H9 (cell line): ENCODE results near the gene MYO1F. TPM values are rescaled to one million over a fixed set of nuclear protein-coding genes. Genes with fewer than 3 reads are reported as not detected.

Experiments
- DNase-seq: peaks from one replicate; pipeline ENCODE4 v3.0.0-alpha.2; 2017
- H2AFZ ChIP-seq: one replicate; pipeline ENCODE4 v1.6.1; 2013; ENCODE audit warnings: mild to moderate bottlenecking, low read length, control low read depth, moderate library complexity
- H2AK5ac ChIP-seq: 2 replicates; pipeline ENCODE4 v1.6.1; 2013; ENCODE audit warnings: low read length, control low read depth, mixed read lengths; ENCODE audit not compliant: insufficient read length
- H2BK120ac ChIP-seq: one replicate; pipeline ENCODE4 v1.6.1; 2013; ENCODE audit warnings: low read depth, mild to moderate bottlenecking, low read length, control low read depth, inconsistent platforms; ENCODE audit not compliant: poor library complexity, severe bottlenecking
- H2BK12ac ChIP-seq: 2 replicates; pipeline ENCODE4 v1.6.1; 2013; ENCODE audit warnings: low read length, control low read depth, mixed read lengths, low read depth; ENCODE audit not compliant: insufficient read length
- H2BK15ac ChIP-seq: 2 replicates; pipeline ENCODE4 v1.6.1; 2013; ENCODE audit warnings: low read depth, low read length, control low read depth
- H2BK20ac ChIP-seq: one replicate; pipeline ENCODE4 v1.6.1; 2013; ENCODE audit warnings: low read depth, mild to moderate bottlenecking, low read length, control low read depth, inconsistent platforms; ENCODE audit not compliant: poor library complexity, severe bottlenecking
- H2BK5ac ChIP-seq: 2 replicates; pipeline ENCODE4 v1.6.1; 2013; ENCODE audit warnings: low read length, control low read depth, mixed read lengths; ENCODE audit not compliant: insufficient read length
- H3K14ac ChIP-seq: 2 replicates; pipeline ENCODE4 v1.6.1; 2013; ENCODE audit warnings: low read length, control low read depth; ENCODE audit not compliant: insufficient read depth
- H3K18ac ChIP-seq: 2 replicates; pipeline ENCODE4 v1.6.1; 2013; ENCODE audit warnings: low read depth, mild to moderate bottlenecking, mixed read lengths, low read length, control low read depth; ENCODE audit not compliant: insufficient read length
- H3K23ac ChIP-seq: 2 replicates; pipeline ENCODE4 v1.6.1; 2013; ENCODE audit warnings: low read length, control low read depth, mixed read lengths, low read depth; ENCODE audit not compliant: insufficient read length
- H3K23me2 ChIP-seq: 2 replicates; pipeline ENCODE4 v1.6.1; 2013; ENCODE audit warnings: low read depth, mild to moderate bottlenecking, mixed read lengths, low read length, control low read depth; ENCODE audit not compliant: insufficient read length, poor library complexity, severe bottlenecking
- H3K27ac ChIP-seq: 2 replicates; pipeline ENCODE4 v1.5.1; 2013; ENCODE audit warnings: low read length, control low read depth, mixed read lengths, low read depth; ENCODE audit not compliant: insufficient read length
- H3K27me3 ChIP-seq: 2 replicates; pipeline ENCODE4 v1.6.1; 2013; ENCODE audit warnings: low read length, control low read depth, inconsistent platforms; ENCODE audit not compliant: insufficient read depth
- H3K4ac ChIP-seq: 2 replicates; pipeline ENCODE4 v1.6.1; 2013; ENCODE audit warnings: low read depth, mild to moderate bottlenecking, control low read depth, inconsistent platforms, low read length, moderate library complexity
- H3K4me1 ChIP-seq: 2 replicates; pipeline ENCODE4 v1.6.1; 2013; ENCODE audit warnings: low read length, control low read depth, inconsistent platforms; ENCODE audit not compliant: insufficient read depth
- H3K4me2 ChIP-seq: 2 replicates; pipeline ENCODE4 v1.6.1; 2013; ENCODE audit warnings: low read length, control low read depth, mixed read lengths; ENCODE audit not compliant: insufficient read length, insufficient read depth
- H3K56ac ChIP-seq: 2 replicates; pipeline ENCODE4 v1.6.1; 2013; ENCODE audit warnings: low read depth, mild to moderate bottlenecking, mixed read lengths, low read length, control low read depth; ENCODE audit not compliant: insufficient read length
- H3K79me1 ChIP-seq: 2 replicates; pipeline ENCODE4 v1.6.1; 2013; ENCODE audit warnings: low read depth, mild to moderate bottlenecking, moderate library complexity, low read length, control low read depth, inconsistent platforms; ENCODE audit not compliant: insufficient read depth, poor library complexity, severe bottlenecking
- H3K79me2 ChIP-seq: 2 replicates; pipeline ENCODE4 v1.6.1; 2013; ENCODE audit warnings: low read length, control low read depth, inconsistent platforms; ENCODE audit not compliant: insufficient read depth
- H3K9ac ChIP-seq: 2 replicates; pipeline ENCODE4 v1.6.1; 2013; ENCODE audit warnings: low read length, control low read depth, mixed read lengths; ENCODE audit not compliant: insufficient read length; ENCODE audit errors: extremely low read depth
- H3K9me3 ChIP-seq: one replicate; pipeline ENCODE4 v1.6.1; 2013; ENCODE audit warnings: low read depth, low read length, inconsistent platforms; ENCODE audit not compliant: control insufficient read depth
- H3T11ph ChIP-seq: one replicate; pipeline ENCODE4 v1.6.1; 2013; ENCODE audit warnings: mild to moderate bottlenecking, low read length, control low read depth, inconsistent platforms
- H4K20me1 ChIP-seq: one replicate; pipeline ENCODE4 v1.6.1; 2013; ENCODE audit not compliant: control insufficient read depth, insufficient read length, insufficient read depth
- H4K5ac ChIP-seq: 2 replicates; pipeline ENCODE4 v1.6.1; 2013; ENCODE audit warnings: low read depth, mild to moderate bottlenecking, mixed read lengths, low read length, control low read depth; ENCODE audit not compliant: insufficient read length
- H4K8ac ChIP-seq: replicated peaks from 2 replicates; pipeline ENCODE4 v1.6.1; 2013; ENCODE audit warnings: low read length, control low read depth, mixed read lengths, low read depth; ENCODE audit not compliant: insufficient read length
- H4K91ac ChIP-seq: 2 replicates; pipeline ENCODE4 v1.6.1; 2013; ENCODE audit warnings: low read depth, mild to moderate bottlenecking, moderate library complexity, mixed read lengths, low read length, control low read depth; ENCODE audit not compliant: insufficient read length
- H3K27ac Mint-ChIP-seq, 3 experiments: 2 replicates in 2 of 3; 3 replicates in 1 of 3; pipeline ENCODE4 v1.8.0; 2020 to 2021; ENCODE audit warnings: mixed read lengths in 3 of 3, mild to moderate bottlenecking in 1 of 3, moderate library complexity in 1 of 3
- H3K27me3 Mint-ChIP-seq: 2 replicates; pipeline ENCODE4 v1.8.0; 2021; ENCODE audit warnings: low read depth, mild to moderate bottlenecking, moderate library complexity, mixed read lengths
- H3K36me3 Mint-ChIP-seq, 3 experiments: 2 replicates in 2 of 3; 3 replicates in 1 of 3; pipeline ENCODE4 v1.8.0; 2020 to 2021; ENCODE audit warnings: low read depth in 3 of 3, mixed read lengths in 3 of 3; ENCODE audit not compliant: insufficient read depth in 1 of 3
- H3K4me1 Mint-ChIP-seq, 2 experiments: 2 replicates each; pipeline ENCODE4 v1.8.0; 2020; ENCODE audit warnings: mixed read lengths in 2 of 2
- H3K4me3 Mint-ChIP-seq, 2 experiments: 2 replicates in 1 of 2; 3 replicates in 1 of 2; pipeline ENCODE4 v1.8.0; 2020 to 2021; ENCODE audit warnings: mild to moderate bottlenecking in 2 of 2, mixed read lengths in 2 of 2, moderate library complexity in 1 of 2
- H3K9me3 Mint-ChIP-seq, 2 experiments: 2 replicates in 1 of 2; 3 replicates in 1 of 2; pipeline ENCODE4 v1.8.0; 2020; ENCODE audit warnings: mild to moderate bottlenecking in 2 of 2, mixed read lengths in 2 of 2, moderate library complexity in 1 of 2
- WGBS: extraction: QIAGEN DNeasy Blood & Tissue Kit; methylation state at CpG from one replicate; pipeline ENCODE4 v1.1.7; 2013; ENCODE audit warnings: missing lambda C conversion rate, low lambda C conversion rate, mixed read lengths; ENCODE audit not compliant: insufficient read length; ENCODE audit errors: extremely low coverage; 5-methylcytosine and 5-hydroxymethylcytosine counted together
- total RNA-seq: library from RNA; stranded (reverse); gene quantifications from 2 replicates; pipeline ENCODE4 v1.2.1, GENCODE V29; 2021
- TF ChIP-seq, protein P1 (sequence below): fragments of 200-600 bp; sonication (generic); conservative IDR thresholded peaks from 3 replicates; pipeline ENCODE4 v1.8.0; 2021; ENCODE audit warnings: antibody characterized with exemption, mild to moderate bottlenecking

Gene MYO1F
- total RNA-seq, 1 experiment from 2014 or later: 1.0 TPM

DNA sequence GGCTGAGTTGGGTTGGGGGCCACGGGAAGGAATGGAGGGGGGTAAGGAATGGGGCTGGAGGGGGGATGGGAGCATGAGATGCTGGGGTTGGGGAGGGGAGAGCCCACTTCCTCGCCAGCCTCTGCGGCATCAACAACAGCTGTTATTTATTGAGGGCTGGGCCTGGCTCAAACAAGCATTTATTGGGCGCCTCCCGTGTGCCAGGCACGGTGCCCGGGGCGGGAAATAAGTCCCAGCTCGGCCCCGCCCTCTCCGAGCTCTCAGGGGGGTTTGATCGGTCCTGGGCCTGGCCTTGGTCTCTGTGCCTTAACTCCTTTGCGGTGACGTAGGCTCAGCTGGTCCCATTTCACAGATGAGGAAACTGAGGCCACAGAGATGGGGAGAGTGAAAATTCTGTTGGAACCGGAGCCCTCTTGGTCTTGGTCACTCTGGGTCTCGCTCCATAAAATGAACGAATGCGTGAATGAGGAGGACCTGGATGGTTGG lies 34.2 kb upstream of the MYO1F start:
- no peak overlapping the region for H3K23ac ChIP-seq
- TF ChIP-seq, protein P1, sequence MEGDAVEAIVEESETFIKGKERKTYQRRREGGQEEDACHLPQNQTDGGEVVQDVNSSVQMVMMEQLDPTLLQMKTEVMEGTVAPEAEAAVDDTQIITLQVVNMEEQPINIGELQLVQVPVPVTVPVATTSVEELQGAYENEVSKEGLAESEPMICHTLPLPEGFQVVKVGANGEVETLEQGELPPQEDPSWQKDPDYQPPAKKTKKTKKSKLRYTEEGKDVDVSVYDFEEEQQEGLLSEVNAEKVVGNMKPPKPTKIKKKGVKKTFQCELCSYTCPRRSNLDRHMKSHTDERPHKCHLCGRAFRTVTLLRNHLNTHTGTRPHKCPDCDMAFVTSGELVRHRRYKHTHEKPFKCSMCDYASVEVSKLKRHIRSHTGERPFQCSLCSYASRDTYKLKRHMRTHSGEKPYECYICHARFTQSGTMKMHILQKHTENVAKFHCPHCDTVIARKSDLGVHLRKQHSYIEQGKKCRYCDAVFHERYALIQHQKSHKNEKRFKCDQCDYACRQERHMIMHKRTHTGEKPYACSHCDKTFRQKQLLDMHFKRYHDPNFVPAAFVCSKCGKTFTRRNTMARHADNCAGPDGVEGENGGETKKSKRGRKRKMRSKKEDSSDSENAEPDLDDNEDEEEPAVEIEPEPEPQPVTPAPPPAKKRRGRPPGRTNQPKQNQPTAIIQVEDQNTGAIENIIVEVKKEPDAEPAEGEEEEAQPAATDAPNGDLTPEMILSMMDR: no peak
- H2AK5ac ChIP-seq: no peak overlapping the region
- H3K4me2 ChIP-seq: no peak overlapping the region
- H2BK5ac ChIP-seq: no peak overlapping the region
- no peak overlapping the region for H2BK20ac ChIP-seq
- H4K91ac ChIP-seq: no peak overlapping the region
- peak overlapping the region; percentile 21 for H3K18ac ChIP-seq
- H3K14ac ChIP-seq: no peak overlapping the region
- Mint-ChIP-seq H3K27ac (peak overlapping the region in 1 of 3 experiments; percentile 70; a peak in 2 of 7 replicates), H3K27me3 (no peaks in the 10 kb centered on the region; the same call in none of the 2 replicates), H3K36me3 (peaks cover 1 to 14% (median 7%) of the 10 kb centered on the region in 3 experiments; a peak in 6 of 7 replicates), H3K4me1 (peaks cover 33 to 47% of the 10 kb centered on the region in 2 experiments), H3K9me3 (no peaks in the 10 kb centered on the region; a peak in 1 of 5 replicates), H3K4me3 (peak overlapping the region; percentile 40 to 73)
- no peak overlapping the region for H3K4ac ChIP-seq
- H2BK12ac ChIP-seq: no peak overlapping the region
- H2AFZ ChIP-seq: no peak overlapping the region
- H3K27me3 ChIP-seq: no peaks in the 10 kb centered on the region
- no peak overlapping the region for H3K27ac ChIP-seq
- H3K4me1 ChIP-seq: peaks cover 6% of the 10 kb centered on the region
- peaks cover 8% of the 10 kb centered on the region for H3K23me2 ChIP-seq
- H3K56ac ChIP-seq: no peak overlapping the region
- no peak overlapping the region for H2BK120ac ChIP-seq
- no peak overlapping the region for H3T11ph ChIP-seq
- H2BK15ac ChIP-seq: no peak overlapping the region
- no CpG with 5 or more reads among the region's 18 CpGs for WGBS
- H3K79me1 ChIP-seq: no peaks in the 10 kb centered on the region
- H4K20me1 ChIP-seq: no peaks in the 10 kb centered on the region
- DNase-seq: no peak
- no peak overlapping the region for H4K8ac ChIP-seq
- no peak overlapping the region for H3K9ac ChIP-seq
- H3K79me2 ChIP-seq: no peaks in the 10 kb centered on the region
- no peak overlapping the region for H4K5ac ChIP-seq
- no peaks in the 10 kb centered on the region for H3K9me3 ChIP-seq
